LNCaP clone FGC (cell line): ENCODE results near the gene HIBADH.
"Not testable (repeated sequence)": the region's sequence is repeated elsewhere in the genome, so short reads cannot be mapped to it uniquely, and the experiment has no call there.

ENCODE experiments used
- DNase-seq: peaks from one replicate; pipeline ENCODE4 v3.0.0-alpha.2; 2011; ENCODE audit warnings: low read depth
- H3K4me3 ChIP-seq: 2 replicates; pipeline ENCODE4 v1.5.1; 2011; ENCODE audit warnings: mild to moderate bottlenecking, low read depth, low read length, control low read depth
- TF ChIP-seq, protein P1 (sequence below): IDR thresholded peaks from 2 replicates; pipeline ENCODE4 v1.5.1; 2012; ENCODE audit warnings: mild to moderate bottlenecking; ENCODE audit not compliant: control insufficient read depth, insufficient read depth; ENCODE audit errors: extremely low read depth

The HIBADH gene

DNA sequence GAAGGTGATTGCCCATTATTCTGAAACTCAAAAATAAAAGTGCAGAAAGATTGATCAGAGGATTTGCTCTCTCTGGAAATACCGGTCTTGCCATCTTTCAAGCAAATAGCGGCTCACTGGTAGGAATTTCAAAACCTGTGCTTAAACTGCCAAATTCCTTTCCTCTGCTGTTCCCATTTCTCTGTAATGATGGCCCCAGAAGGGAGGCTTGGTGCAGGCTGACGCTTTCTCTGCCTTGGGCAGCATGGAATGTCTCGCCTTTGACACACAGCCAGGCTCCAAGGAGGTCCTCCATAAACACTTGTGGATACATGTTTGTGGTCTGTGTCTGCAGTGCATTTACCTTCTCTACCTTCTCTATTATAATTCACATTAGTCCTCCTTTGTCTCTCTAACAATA, 146.8 kb downstream of the HIBADH start:
- DNase-seq, result no peak
- TF ChIP-seq, protein P1, sequence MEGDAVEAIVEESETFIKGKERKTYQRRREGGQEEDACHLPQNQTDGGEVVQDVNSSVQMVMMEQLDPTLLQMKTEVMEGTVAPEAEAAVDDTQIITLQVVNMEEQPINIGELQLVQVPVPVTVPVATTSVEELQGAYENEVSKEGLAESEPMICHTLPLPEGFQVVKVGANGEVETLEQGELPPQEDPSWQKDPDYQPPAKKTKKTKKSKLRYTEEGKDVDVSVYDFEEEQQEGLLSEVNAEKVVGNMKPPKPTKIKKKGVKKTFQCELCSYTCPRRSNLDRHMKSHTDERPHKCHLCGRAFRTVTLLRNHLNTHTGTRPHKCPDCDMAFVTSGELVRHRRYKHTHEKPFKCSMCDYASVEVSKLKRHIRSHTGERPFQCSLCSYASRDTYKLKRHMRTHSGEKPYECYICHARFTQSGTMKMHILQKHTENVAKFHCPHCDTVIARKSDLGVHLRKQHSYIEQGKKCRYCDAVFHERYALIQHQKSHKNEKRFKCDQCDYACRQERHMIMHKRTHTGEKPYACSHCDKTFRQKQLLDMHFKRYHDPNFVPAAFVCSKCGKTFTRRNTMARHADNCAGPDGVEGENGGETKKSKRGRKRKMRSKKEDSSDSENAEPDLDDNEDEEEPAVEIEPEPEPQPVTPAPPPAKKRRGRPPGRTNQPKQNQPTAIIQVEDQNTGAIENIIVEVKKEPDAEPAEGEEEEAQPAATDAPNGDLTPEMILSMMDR, result no peak

DNA sequence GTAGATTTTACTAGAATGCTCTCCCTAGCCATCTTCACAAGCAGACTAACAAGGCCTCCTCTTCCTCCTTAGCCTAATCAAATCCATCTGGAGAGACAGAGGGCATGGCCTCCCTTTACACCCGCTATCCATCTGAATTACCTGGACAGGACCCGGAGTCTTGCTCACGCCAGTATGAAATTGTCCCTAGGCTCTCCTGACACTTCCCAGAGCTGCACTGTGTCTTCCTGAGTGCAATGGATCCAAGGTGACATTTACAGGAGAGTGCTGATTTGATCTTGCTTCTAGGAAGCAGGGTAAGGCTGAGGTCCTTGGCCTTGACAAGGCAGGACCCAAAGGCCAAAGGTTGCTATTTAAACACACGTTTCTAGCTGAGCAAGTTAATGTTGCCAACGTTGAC, 147.8 kb downstream of the HIBADH start:
- no peak overlapping the region for H3K4me3 ChIP-seq
- no peak for DNase-seq
- TF ChIP-seq, protein P1, result no peak

More for the DNA sequence above, 146.8 kb downstream of the HIBADH start:
- H3K4me3 ChIP-seq, result no peak overlapping the region

DNA sequence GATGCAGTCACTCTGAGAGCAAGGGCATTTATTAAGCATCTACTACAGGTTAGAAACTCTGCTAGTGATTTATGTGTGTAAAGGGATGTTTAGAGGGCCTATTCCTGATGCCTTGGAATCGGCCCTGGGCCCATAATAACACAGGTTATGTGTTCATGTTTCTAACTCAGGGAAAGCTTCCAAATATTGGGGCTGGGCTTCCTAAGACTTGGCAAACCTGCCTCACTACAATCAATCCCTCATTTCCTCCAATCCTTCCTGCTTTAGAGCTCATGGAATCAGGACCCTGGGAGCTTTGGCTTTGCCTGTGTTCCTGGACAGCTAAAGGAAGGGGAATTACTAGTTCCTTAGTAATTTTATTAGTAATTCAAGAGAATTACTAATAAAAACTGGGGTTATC, 148.8 kb downstream of the HIBADH start:
- TF ChIP-seq, protein P1, result no peak
- DNase-seq, result no peak
- no peak overlapping the region for H3K4me3 ChIP-seq

DNA sequence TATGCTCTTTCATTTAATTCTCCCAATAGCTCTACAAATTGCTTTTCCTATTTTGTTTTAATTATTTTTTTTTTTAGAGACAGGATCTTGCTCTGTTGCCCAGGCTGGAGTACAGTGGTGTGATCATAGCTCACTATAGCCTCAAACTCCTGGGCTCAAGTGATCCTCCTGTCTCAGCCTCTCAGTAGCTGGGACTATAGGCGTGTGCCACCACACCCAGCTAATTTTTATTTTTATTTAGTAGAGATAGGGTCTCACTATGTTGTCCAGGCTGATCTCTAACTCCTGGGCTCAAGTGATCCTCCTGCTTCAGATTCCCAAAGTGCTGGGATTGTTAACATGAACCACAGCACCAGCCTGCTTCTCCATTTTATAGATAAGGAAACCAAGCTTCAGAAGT, 151.3 kb downstream of the HIBADH start:
- not testable (repeated sequence) for DNase-seq, H3K4me3 ChIP-seq

DNA sequence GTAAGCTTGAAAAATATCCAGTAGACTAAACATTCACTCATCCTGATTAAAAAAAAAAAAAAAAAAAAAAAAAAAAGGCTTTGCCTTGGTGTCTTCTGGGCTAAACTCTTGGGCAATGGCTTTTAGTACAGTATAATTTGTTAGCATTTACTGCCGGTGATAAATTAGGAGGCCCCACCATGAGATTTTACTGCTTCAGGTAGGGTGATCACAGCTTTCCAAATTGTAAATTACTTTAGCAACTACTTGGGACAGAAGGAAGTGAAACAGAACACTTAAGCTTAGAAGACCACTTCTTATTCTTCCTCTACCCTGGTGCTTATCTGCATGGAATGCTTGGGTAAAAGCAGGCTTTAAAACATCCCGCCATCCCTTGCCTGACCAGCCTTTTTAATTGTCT, 152.1 kb downstream of the HIBADH start:
- TF ChIP-seq, protein P1, result no peak
- H3K4me3 ChIP-seq, result no peak overlapping the region
- DNase-seq, result no peak

DNA sequence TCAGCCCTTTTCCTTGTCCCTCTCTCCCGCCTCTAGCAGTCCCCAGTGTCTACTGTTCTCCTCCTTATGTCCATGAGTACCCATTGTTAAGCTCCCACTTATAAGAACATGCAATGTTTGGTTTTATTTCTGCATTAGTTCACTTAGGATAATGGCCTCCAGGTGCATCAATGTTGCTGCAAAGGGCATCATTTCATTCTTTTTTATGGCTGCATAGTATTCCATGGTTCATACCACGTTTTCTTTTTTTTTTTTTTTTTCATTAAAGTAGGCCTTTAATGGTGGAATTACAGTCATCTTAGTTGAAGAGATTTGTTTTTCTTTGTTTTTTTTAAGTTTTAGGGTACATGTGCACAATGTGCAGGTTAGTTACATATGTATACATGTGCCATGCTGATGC, 160.8 kb downstream of the HIBADH start:
- DNase-seq, H3K4me3 ChIP-seq: not testable (repeated sequence)

DNA sequence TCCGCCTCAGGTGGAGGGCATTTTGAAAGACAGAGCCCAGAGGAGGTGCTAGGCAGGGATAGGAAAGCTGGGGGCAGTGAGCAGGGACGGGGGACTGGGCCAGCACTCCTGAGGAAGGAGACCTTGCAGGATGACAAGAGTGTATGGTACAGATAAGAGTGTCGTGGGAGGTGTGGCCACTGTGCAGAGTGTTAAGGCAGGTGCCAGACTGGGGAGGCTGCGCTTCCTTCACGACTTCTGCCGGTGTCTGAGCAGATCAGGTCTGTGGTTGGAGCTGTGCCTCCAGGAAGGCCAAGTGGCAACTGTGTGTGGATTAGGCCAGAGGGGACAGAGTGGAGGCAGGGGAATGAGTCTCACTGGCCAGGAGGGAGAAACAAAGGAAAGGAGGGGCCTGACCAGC, 161.7 kb downstream of the HIBADH start:
- TF ChIP-seq, protein P1, result no peak
- no peak for DNase-seq
- H3K4me3 ChIP-seq, result no peak overlapping the region

DNA sequence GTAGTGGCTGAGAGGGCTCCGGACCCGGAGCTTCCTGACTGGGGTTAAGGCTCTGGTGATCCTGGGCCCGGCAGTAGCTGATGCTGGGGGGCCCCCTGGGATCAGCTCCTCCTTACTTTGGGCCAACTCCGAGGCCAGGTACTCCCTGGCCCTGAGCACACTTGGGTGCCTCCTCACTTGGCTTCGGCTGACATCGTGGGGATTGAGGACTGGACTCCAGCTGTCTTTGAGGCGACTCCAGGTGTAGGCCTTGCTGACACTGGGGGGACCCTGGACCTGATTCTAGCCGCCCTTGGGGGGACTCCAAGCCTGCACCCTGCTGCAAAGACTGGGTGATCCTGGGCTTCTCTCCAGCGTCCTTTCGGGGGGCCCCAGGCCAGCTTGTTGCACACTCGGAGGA, 170.5 kb downstream of the HIBADH start:
- H3K4me3 ChIP-seq, result no peak overlapping the region
- TF ChIP-seq, protein P1, result no peak
- no peak for DNase-seq
